HG03045 (cell line): ENCODE measurements around the gene MEGF8.
A peak's percentile ranks its signal among the peaks of the same experiment; 100 is the strongest.

ENCODE experiments used
- ATAC-seq: cut with Tn5 transposase; IDR thresholded peaks from one replicate; pipeline ENCODE4 v1.9.1; 2021; ENCODE audit warnings: mild to moderate bottlenecking, moderate library complexity; ENCODE audit not compliant: unreplicated experiment

MEGF8 gene

GRCh38 chr19:42287017-42287826 is 38.2 kb upstream of the MEGF8 start:
- no peak for ATAC-seq

DNA sequence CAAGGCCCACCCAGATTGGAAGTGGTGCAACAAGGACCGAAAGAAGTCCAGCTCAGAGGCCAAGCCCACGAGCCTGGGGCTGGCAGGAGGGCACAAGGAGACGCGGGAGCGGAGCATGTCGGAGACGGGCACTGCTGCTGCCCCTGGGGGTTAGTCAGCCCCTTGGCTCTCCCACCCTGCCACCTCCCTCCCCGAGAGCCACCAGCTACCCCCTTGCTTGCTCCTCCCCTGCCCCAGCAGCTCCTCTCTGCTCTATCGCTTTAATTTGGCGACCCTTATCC is 37.7 kb upstream of the MEGF8 start:
- no peak for ATAC-seq

DNA sequence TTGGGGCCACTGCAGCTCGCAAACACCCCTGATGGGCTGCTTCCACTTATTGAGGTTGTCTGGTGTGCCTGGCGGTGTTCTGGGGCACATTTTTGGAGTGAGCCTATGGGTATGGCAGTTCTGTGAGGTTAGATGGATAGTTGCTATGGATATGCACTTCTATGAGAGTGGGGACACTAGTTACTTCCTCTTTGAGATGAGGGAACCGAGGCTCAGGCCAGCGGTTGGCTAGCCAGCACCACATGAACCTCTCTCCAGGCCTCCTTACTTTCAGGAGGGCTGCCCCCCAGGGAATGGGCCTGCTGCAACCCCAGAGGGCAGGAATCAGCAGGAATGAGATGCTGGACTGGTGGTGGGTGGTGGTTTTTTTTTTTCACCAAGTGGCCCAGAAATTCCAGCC is 37.0 kb upstream of the MEGF8 start:
- ATAC-seq: no peak

DNA sequence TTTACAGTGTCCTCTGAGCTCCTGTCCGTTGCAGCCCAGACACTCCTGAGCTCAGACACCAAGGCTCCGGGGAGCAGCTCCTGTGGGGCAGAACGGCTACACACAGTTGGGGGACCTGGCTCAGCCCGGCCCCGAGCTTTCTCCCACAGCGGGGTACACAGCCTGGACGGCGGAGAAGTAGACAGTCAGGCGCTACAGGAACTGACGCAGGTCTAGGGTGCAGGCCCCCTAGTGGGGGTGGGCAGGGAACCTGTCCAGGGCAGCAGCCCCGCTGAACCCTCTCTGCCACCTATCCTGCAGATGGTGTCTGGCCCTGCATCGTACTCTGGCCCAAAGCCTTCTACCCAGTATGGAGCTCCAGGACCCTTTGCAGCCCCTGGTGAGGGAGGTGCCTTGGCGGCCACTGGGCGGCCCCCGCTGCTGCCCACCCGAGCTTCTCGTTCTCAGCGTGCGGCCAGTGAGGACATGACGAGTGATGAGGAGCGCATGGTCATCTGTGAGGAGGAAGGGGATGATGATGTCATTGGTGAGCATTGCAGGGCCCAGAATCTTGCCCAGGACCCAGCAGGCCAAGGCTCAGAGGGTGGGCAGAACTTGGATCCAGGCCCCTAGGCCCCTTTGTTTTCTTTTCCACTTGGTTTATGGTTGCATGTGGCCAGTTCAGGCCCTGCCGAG is 36.4 kb upstream of the MEGF8 start:
- no peak for ATAC-seq

DNA sequence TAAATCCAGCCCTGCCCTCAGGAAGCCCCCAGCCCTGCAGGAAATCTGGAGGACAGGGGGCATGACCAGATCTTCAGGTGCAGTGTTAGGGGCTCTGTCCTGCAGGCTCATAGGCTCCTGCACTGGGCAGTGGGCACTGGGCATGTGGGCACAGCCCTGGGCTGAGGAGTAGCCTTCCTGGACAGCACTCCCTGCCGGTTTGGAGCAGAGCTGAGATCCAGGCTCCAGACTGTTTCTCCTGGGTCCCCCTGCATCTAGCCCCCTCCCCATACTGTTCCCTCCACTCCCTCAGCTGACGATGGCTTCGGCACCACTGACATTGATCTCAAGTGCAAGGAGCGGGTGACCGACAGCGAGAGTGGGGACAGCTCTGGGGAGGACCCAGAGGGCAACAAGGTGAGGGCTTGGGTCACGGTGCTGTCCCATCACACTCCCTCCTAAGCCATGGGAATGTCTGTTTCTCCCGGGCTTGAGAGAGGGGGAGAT is 35.8 kb upstream of the MEGF8 start:
- ATAC-seq: no peak

DNA sequence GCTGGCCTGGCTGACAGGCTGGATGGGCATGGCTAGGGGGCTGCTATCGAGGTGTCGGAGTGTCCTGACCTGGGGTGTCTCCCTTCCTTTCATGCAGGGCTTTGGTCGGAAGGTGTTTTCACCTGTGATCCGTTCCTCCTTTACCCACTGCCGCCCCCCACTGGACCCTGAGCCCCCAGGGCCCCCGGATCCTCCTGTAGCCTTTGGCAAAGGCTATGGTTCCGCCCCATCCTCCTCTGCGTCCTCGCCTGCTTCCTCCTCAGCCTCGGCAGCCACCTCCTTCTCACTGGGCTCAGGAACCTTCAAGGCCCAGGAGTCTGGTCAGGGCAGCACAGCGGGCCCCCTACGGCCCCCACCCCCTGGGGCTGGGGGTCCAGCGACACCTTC is 35.3 kb upstream of the MEGF8 start:
- no peak for ATAC-seq

- no peak for ATAC-seq
Observed at GRCh38 chr19:42290523-42291434, 34.7 kb upstream of the MEGF8 start.

DNA sequence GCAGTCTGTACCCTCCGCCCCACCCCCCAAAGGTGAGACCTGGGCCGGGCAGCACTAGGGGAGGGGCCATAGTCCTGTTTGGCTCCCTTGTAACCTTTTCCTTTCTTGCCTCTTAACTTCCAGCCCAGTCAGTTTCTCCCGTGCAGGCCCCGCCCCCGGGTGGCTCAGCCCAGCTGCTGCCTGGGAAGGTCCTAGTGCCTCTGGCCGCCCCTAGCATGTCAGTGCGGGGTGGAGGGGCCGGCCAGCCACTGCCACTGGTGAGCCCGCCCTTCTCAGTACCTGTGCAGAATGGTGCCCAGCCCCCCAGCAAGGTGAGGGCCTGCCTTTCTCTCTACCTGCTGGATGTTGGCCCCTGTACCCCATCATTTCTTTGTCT is 34.0 kb upstream of the MEGF8 start:
- no peak for ATAC-seq

GRCh38 chr19:42292042-42292960 is 33.1 kb upstream of the MEGF8 start:
- ATAC-seq: no peak

DNA sequence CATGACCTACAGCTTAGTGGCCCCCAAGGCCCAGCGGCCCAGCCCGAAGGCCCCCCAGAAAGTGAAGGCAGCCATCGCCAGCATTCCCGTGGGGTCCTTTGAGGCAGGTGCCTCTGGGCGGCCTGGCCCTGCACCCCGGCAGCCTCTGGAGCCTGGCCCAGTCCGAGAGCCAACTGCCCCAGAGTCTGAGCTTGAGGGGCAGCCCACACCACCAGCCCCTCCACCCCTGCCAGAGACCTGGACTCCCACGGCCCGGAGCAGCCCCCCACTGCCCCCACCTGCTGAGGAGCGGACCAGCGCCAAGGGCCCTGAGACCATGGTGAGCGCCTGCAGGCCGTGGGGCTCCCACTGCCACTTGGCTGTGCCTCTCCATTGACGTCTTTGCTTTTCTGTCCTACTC is 32.5 kb upstream of the MEGF8 start:
- no peak for ATAC-seq

DNA sequence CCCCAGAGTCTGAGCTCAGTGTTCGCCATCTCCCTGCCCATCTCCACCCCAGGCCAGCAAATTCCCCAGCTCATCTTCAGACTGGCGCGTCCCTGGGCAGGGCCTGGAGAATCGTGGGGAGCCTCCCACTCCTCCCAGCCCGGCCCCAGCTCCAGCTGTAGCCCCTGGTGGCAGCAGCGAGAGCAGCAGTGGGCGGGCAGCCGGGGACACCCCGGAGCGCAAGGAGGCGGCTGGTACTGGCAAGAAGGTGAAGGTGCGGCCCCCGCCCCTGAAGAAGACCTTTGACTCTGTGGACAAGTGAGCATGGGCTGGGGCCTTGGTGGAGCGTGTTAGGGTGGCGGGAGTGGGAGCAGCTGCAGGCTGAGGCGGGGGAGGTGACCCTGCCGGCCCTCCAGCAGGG is 31.9 kb upstream of the MEGF8 start:
- no peak for ATAC-seq

GRCh38 chr19:42293948-42294347 is 31.5 kb upstream of the MEGF8 start:
- ATAC-seq: no peak

GRCh38 chr19:42294471-42295137 is 30.8 kb upstream of the MEGF8 start:
- ATAC-seq: no peak

DNA sequence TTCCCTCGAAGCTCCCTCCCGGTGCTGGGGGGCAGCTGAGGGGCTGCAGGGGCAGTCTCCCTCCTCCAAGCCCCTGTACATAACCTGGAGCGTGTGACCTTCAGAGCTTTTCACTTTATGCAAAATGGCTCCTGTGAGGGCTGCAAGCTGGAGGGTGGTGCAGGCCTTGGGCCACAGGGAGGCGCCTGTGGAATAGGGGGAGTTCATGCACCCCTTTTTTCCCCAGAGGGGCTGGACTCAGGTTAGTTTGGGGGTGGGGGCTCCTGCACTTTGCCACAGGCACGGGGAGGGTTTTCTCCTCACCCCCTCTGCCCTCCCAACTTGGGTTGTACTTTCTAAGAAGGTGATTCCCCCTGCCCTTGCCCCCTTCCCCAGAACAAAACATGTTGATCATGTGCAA is 30.1 kb upstream of the MEGF8 start:
- ATAC-seq: no peak

DNA sequence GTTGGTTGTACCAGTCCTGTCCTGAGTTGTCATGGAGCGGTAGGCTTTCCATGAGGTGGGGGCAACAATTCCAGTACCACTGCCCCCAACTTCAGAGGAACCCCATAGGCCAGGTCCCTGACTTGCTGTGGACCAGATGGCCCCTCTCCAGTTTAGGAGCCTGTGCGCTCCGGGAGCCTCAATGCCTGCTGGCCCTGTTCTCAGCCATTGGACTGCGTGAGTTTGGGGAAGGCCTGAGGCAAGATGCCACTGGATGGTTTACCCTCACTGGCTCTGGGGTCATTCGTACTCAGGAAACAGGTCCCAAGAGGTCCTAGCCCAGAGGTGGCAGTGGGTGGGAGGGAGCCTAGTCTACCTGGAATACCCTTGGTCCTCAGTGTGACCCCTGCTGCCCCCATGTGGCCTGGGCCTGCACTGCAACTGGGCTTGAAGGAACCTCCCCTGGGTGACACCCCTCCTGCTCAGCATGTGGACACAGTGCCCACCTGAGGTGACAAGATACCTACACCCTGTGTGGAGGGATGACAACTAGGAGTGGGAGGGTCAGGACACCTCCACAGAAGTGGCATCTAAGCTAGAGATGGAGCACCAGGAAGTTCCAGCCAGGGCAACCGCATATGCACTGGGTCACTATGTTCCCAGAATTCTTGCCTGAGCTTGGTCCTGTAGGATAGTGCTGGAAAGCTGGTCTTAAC is 29.5 kb upstream of the MEGF8 start:
- no peak for ATAC-seq

DNA sequence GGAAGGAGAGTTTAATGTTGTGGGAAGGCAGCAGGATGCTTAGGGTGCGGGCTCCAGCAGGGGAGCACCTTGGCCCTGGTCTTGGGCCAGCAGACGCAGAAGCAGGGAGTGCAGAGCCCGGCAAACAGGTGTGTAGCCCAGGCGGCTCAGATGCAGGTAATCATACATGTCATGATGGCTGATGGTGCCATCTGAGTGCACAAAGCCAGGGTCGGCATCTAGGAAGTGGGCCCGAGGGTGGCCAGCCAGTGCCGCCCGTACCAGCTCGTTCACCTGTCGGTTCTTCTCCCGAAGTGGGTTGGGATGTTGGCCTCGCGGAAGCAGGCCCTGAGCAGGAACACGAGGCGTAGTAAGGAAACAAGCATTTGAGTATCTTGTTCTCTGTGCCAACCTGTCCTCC is 28.4 kb upstream of the MEGF8 start:
- ATAC-seq: no peak

GRCh38 chr19:42301646-42302203 is 23.7 kb upstream of the MEGF8 start, which contains the start of gene PRR19:
Gene PRR19, plus strand, starts transcription at chr19:42302132. Its CDS starts 7,453 bp downstream, at chr19:42309585.
- ATAC-seq: peak; percentile 5

GRCh38 chr19:42303101-42303464 is 22.4 kb upstream of the MEGF8 start:
- ATAC-seq: no peak

DNA sequence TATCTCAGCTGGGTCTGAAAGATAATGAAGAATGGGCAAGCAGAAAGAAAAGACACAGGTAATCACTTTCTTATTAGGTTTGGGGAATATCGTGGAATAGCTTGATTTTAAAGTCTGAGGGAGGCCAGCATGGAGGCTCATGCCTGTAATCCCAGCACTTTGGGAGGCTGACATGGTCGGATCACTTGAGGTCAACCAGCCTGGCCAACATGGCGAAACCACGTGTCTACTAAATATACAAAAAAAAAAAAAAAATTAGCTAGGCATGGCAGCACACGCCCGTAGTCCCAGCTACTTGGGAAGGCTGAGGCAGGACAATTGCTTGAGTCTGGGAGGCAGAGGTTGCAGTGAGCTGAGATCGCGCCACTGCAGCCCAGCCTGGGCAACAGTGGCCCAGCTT is 21.6 kb upstream of the MEGF8 start:
- ATAC-seq: no peak
